Measurements from ENCODE around the gene PEX19.
A peak's percentile ranks its signal among the peaks of the same experiment; 100 is the strongest.

GRCh38 chr1:160251687-160252526 is 33.0 kb downstream of the PEX19 start:
- TF ChIP-seq MTA2 (IDR thresholded peaks at IDR 0.05; ENCODE audit: low read depth) (no peak), ETV6 (conservative IDR thresholded peaks at IDR 0.05 in 1 of 2, IDR thresholded peaks at IDR 0.05 in 1 of 2; ENCODE audit: borderline replicate concordance in 1 of 2, low read depth in 1 of 2) (no peak), POLR2A (IDR thresholded peaks at IDR 0.05; ENCODE audit: low read depth, low read length) (no peak), RAD21 (IDR thresholded peaks at IDR 0.05; ENCODE audit: insufficient read depth, low read depth, low read length) (peak; percentile 90), JUNB (IDR thresholded peaks at IDR 0.05) (no peak)
- TF ChIP-seq, protein P1, sequence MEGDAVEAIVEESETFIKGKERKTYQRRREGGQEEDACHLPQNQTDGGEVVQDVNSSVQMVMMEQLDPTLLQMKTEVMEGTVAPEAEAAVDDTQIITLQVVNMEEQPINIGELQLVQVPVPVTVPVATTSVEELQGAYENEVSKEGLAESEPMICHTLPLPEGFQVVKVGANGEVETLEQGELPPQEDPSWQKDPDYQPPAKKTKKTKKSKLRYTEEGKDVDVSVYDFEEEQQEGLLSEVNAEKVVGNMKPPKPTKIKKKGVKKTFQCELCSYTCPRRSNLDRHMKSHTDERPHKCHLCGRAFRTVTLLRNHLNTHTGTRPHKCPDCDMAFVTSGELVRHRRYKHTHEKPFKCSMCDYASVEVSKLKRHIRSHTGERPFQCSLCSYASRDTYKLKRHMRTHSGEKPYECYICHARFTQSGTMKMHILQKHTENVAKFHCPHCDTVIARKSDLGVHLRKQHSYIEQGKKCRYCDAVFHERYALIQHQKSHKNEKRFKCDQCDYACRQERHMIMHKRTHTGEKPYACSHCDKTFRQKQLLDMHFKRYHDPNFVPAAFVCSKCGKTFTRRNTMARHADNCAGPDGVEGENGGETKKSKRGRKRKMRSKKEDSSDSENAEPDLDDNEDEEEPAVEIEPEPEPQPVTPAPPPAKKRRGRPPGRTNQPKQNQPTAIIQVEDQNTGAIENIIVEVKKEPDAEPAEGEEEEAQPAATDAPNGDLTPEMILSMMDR (IDR thresholded peaks at IDR 0.05 in 2 of 3, conservative IDR thresholded peaks at IDR 0.05 in 1 of 3; ENCODE audit: control insufficient read depth in 2 of 3, extremely low read depth in 1 of 3, insufficient read depth in 1 of 3, low read depth in 3 of 3, low read length in 3 of 3): peak; percentile 73 to 88 (median 73); a peak in 5 of 6 replicates
